Measurements from ENCODE around the gene ALG1.

DNA sequence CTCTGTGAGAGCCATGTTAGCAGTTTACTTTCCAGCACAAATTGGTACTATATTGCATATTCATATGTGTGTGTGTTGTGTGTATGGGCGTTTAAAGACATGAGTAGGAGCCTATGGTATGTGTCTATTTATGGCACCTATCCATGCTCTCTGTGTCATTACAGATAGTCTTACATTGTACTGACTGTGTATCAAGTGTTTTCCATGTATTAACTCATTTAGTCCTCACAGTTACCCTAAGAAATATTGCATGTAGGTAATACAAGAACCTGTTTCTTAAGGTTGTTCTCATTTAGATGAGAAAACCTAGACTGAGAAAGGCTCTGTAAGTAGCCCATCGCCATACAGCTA, 1.6 kb downstream of the ALG1 start:
- TF ChIP-seq, protein P1, sequence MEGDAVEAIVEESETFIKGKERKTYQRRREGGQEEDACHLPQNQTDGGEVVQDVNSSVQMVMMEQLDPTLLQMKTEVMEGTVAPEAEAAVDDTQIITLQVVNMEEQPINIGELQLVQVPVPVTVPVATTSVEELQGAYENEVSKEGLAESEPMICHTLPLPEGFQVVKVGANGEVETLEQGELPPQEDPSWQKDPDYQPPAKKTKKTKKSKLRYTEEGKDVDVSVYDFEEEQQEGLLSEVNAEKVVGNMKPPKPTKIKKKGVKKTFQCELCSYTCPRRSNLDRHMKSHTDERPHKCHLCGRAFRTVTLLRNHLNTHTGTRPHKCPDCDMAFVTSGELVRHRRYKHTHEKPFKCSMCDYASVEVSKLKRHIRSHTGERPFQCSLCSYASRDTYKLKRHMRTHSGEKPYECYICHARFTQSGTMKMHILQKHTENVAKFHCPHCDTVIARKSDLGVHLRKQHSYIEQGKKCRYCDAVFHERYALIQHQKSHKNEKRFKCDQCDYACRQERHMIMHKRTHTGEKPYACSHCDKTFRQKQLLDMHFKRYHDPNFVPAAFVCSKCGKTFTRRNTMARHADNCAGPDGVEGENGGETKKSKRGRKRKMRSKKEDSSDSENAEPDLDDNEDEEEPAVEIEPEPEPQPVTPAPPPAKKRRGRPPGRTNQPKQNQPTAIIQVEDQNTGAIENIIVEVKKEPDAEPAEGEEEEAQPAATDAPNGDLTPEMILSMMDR (IDR thresholded peaks at IDR 0.05) = no peak
- no peak for TF ChIP-seq POLR2AphosphoS5 (IDR thresholded peaks at IDR 0.05)
- TF ChIP-seq POLR2A (IDR thresholded peaks at IDR 0.05) = no peak

Measured in breast epithelium (tissue), 3 donors.